WTC11 (cell line): ENCODE data around the gene ZNF343. TPM values are rescaled to one million over a fixed set of nuclear protein-coding genes. Genes with fewer than 3 reads are reported as not detected.
A peak's percentile ranks its signal among the peaks of the same experiment; 100 is the strongest.

Experiments
- ATAC-seq: fragments of 200-7000 bp; cut with Tn5 transposase; 2 replicates; pipeline ENCODE4 v1.10.0; 2021; ENCODE audit warnings: mild to moderate bottlenecking, moderate library complexity
- CTCF ChIA-PET: fragments of 300-600 bp; sonication (Branson Sonifier 250); formaldehyde crosslinking; loops from one replicate; lab custom pipeline; 2021; ENCODE audit warnings: antibody characterized with exemption; lab: Charles Lee
- POLR2A ChIA-PET: fragments of 350-600 bp; sonication (Branson Sonifier 250); formaldehyde crosslinking; loops from one replicate; lab custom pipeline; 2021; ENCODE audit warnings: antibody characterized with exemption; lab: Charles Lee
- DNase-seq: peaks from one replicate; pipeline ENCODE4 v3.0.0; 2021; ENCODE audit warnings: low spot score
- H3K27ac Mint-ChIP-seq: 2 replicates; pipeline ENCODE4 v1.8.0; 2021; ENCODE audit warnings: mixed read lengths
- H3K27me3 Mint-ChIP-seq: 2 replicates; pipeline ENCODE4 v1.8.0; 2021; ENCODE audit warnings: low read depth, mild to moderate bottlenecking, moderate library complexity, mixed read lengths
- H3K36me3 Mint-ChIP-seq: 2 replicates; pipeline ENCODE4 v1.8.0; 2021; ENCODE audit warnings: mixed read lengths
- H3K4me1 Mint-ChIP-seq: 2 replicates; pipeline ENCODE4 v1.8.0; 2022; ENCODE audit warnings: mixed read lengths
- H3K4me3 Mint-ChIP-seq: 2 replicates; pipeline ENCODE4 v1.8.0; 2021; ENCODE audit warnings: mild to moderate bottlenecking, moderate library complexity, mixed read lengths
- H3K9me3 Mint-ChIP-seq: 2 replicates; pipeline ENCODE4 v1.8.0; 2021; ENCODE audit warnings: mixed read lengths
- CBFB ChIP-seq: sonication (generic); formaldehyde crosslinking; IDR thresholded peaks from 2 replicates; pipeline ENCODE4 v1.8.1; 2022; ENCODE audit warnings: mild to moderate bottlenecking, low read depth, missing genetic modification reagents
- CREM ChIP-seq: sonication (generic); formaldehyde crosslinking; IDR thresholded peaks from 2 replicates; pipeline ENCODE4 v1.8.1; 2022; ENCODE audit warnings: mild to moderate bottlenecking, missing genetic modification reagents, moderate library complexity
- CTCF ChIP-seq: fragments of 200-600 bp; IDR thresholded peaks from 2 replicates; pipeline ENCODE4 v1.8.0; 2022; ENCODE audit warnings: antibody characterized with exemption
- ETV6 ChIP-seq: sonication (generic); formaldehyde crosslinking; IDR thresholded peaks from 2 replicates; pipeline ENCODE4 v1.8.1; 2022; ENCODE audit warnings: mild to moderate bottlenecking, missing genetic modification reagents
- FOXJ3 ChIP-seq: sonication (generic); formaldehyde crosslinking; IDR thresholded peaks from 2 replicates; pipeline ENCODE4 v1.9.0; 2021; ENCODE audit warnings: missing genetic modification reagents, mild to moderate bottlenecking, borderline replicate concordance
- FOXK1 ChIP-seq: sonication (generic); formaldehyde crosslinking; IDR thresholded peaks from 2 replicates; pipeline ENCODE4 v1.8.0; 2022; ENCODE audit warnings: mild to moderate bottlenecking, moderate library complexity, missing genetic modification reagents
- GABPB1 ChIP-seq: sonication (generic); formaldehyde crosslinking; IDR thresholded peaks from 2 replicates; pipeline ENCODE4 v1.8.1; 2023; ENCODE audit warnings: mild to moderate bottlenecking, missing genetic modification reagents
- GRHL2 ChIP-seq: fragments of 250-450 bp; sonication (Bioruptor Pico); IDR thresholded peaks from 2 replicates; pipeline ENCODE4 v1.8.0; 2022; ENCODE audit warnings: mild to moderate bottlenecking, moderate library complexity; ENCODE audit not compliant: insufficient replicate concordance, severe bottlenecking
- IRF1 ChIP-seq: sonication (generic); formaldehyde crosslinking; IDR thresholded peaks from 2 replicates; pipeline ENCODE4 v1.8.0; 2023; ENCODE audit warnings: missing genetic modification reagents
- KAT7 ChIP-seq: sonication (generic); formaldehyde crosslinking; IDR thresholded peaks from 2 replicates; pipeline ENCODE4 v1.8.1; 2023; ENCODE audit warnings: missing genetic modification reagents, mild to moderate bottlenecking, borderline replicate concordance
- NFE2L1 ChIP-seq: sonication (generic); formaldehyde crosslinking; IDR thresholded peaks from 2 replicates; pipeline ENCODE4 v1.8.1; 2023; ENCODE audit warnings: missing genetic modification reagents
- NR3C1 ChIP-seq: sonication (generic); formaldehyde crosslinking; conservative IDR thresholded peaks from 2 replicates; pipeline ENCODE4 v1.8.1; 2023; ENCODE audit warnings: low read depth, mild to moderate bottlenecking, missing genetic modification reagents
- OVOL2 ChIP-seq: fragments of 250-450 bp; sonication (Bioruptor Pico); IDR thresholded peaks from 2 replicates; pipeline ENCODE4 v1.9.0; 2021; ENCODE audit warnings: mild to moderate bottlenecking, borderline replicate concordance
- RORB ChIP-seq: fragments of 250-450 bp; sonication (Bioruptor Pico); IDR thresholded peaks from 2 replicates; pipeline ENCODE4 v1.9.0; 2021; ENCODE audit warnings: mild to moderate bottlenecking
- TEAD1 ChIP-seq: sonication (generic); formaldehyde crosslinking; IDR thresholded peaks from 2 replicates; pipeline ENCODE4 v1.8.0; 2022; ENCODE audit warnings: mild to moderate bottlenecking, missing genetic modification reagents
- ZNF219 ChIP-seq: sonication (generic); formaldehyde crosslinking; IDR thresholded peaks from 2 replicates; pipeline ENCODE4 v1.8.0; 2023; ENCODE audit warnings: missing genetic modification reagents, mild to moderate bottlenecking, borderline replicate concordance
- ZNF317 ChIP-seq: sonication (generic); formaldehyde crosslinking; IDR thresholded peaks from 2 replicates; pipeline ENCODE4 v1.8.1; 2023; ENCODE audit warnings: low read depth, mild to moderate bottlenecking, moderate library complexity, missing genetic modification reagents, borderline replicate concordance
- ZNF396 ChIP-seq: fragments of 250-450 bp; sonication (Bioruptor Pico); IDR thresholded peaks from 2 replicates; pipeline ENCODE4 v1.8.0; 2021; ENCODE audit warnings: mild to moderate bottlenecking, moderate library complexity, borderline replicate concordance
- ZNF423 ChIP-seq: fragments of 250-450 bp; sonication (Bioruptor Pico); IDR thresholded peaks from 2 replicates; pipeline ENCODE4 v2.1.2; 2022; ENCODE audit warnings: mild to moderate bottlenecking, moderate library complexity
- total RNA-seq: library from RNA; stranded (reverse); gene quantifications from 3 replicates; pipeline ENCODE4 v1.2.3, GENCODE V29; 2021
- TF ChIP-seq, protein P1 (sequence below): sonication (generic); formaldehyde crosslinking; conservative IDR thresholded peaks from 2 replicates; pipeline ENCODE4 v1.8.1; 2023; ENCODE audit warnings: mild to moderate bottlenecking, low read depth, missing genetic modification reagents, moderate library complexity

ZNF343 gene
- total RNA-seq, 1 experiment from 2014 or later = 7.6 TPM

- H3K4me3 Mint-ChIP-seq = peak overlapping the region; percentile 99; the same call in 1 of the 2 replicates
- no peak for TF ChIP-seq ZNF423
- no peak for TF ChIP-seq ZNF317 (CRISPR knock-in tag)
- TF ChIP-seq NR3C1 (CRISPR knock-in tag) = no peak
- TF ChIP-seq GRHL2 (CRISPR knock-in tag) = no peak
- TF ChIP-seq RORB = no peak
- TF ChIP-seq CREM (CRISPR knock-in tag) = no peak
- DNase-seq (no peak), ATAC-seq (no peak)
- peaks cover 30% of the 10 kb centered on the region for H3K4me1 Mint-ChIP-seq
- POLR2A ChIA-PET = no interaction called here
- peaks cover 76% of the 10 kb centered on the region for H3K36me3 Mint-ChIP-seq
- H3K27me3 Mint-ChIP-seq = no peaks in the 10 kb centered on the region; the same call in 1 of the 2 replicates
- no peaks in the 10 kb centered on the region for H3K9me3 Mint-ChIP-seq
- CTCF ChIA-PET = no interaction called here
- peak overlapping the region; percentile 10; the same call in 1 of the 2 replicates for H3K27ac Mint-ChIP-seq
Measured at GRCh38 chr20:2467412-2467811, 41.3 kb downstream of the ZNF343 start.

DNA sequence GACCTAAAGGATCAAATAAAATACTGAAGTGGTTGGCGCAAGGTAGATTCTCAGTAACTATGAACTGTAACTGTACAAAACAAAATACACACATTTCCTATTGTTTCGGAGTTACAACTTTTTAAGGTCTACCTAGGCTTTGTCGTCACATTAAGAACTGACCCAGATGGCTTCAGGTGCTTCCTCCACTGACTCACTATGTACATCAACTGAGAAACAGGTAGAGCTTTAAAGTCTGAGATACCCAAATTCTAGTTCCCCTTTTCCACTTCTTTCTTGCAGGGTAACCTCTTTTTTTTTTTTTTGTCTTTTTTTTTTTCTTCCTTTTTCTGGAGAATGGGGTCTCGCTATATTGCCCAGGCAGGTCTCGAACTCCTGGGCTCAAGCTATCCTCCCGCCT lies 43.6 kb downstream of the ZNF343 start:
- Mint-ChIP-seq H3K36me3 (peaks cover 94% of the 10 kb centered on the region), H3K4me1 (peaks cover 24% of the 10 kb centered on the region), H3K27ac (no peak overlapping the region), H3K9me3 (no peaks in the 10 kb centered on the region), H3K27me3 (no peaks in the 10 kb centered on the region; the same call in 1 of the 2 replicates), H3K4me3 (no peak overlapping the region)
- ATAC-seq (no peak), DNase-seq (no peak)
- ChIA-PET CTCF (interaction anchor here (1.0 kb wide), 1 partner anchor 13 kb away, joined by 6 read pairs; no protein-coding TSS in a partner anchor), POLR2A (no interaction called here)
- TF ChIP-seq ZNF396 (CRISPR knock-in tag) = no peak

- Mint-ChIP-seq H3K27ac (no peak overlapping the region), H3K9me3 (peaks cover 3% of the 10 kb centered on the region; the same call in 1 of the 2 replicates), H3K36me3 (peaks cover 91% of the 10 kb centered on the region), H3K4me1 (peaks cover 15% of the 10 kb centered on the region), H3K27me3 (no peaks in the 10 kb centered on the region), H3K4me3 (no peak overlapping the region)
- POLR2A ChIA-PET = no interaction called here
- TF ChIP-seq FOXK1 (CRISPR knock-in tag) (no peak), RORB (no peak), OVOL2 (CRISPR knock-in tag) (no peak), ETV6 (CRISPR knock-in tag) (no peak), TEAD1 (CRISPR knock-in tag) (no peak), CTCF (no peak), KAT7 (CRISPR knock-in tag) (no peak)
- CTCF ChIA-PET = no interaction called here
- no peak for DNase-seq
- no peak; the same call in 1 of the 2 replicates for ATAC-seq
Measured at GRCh38 chr20:2463616-2464365, 44.9 kb downstream of the ZNF343 start.

DNA sequence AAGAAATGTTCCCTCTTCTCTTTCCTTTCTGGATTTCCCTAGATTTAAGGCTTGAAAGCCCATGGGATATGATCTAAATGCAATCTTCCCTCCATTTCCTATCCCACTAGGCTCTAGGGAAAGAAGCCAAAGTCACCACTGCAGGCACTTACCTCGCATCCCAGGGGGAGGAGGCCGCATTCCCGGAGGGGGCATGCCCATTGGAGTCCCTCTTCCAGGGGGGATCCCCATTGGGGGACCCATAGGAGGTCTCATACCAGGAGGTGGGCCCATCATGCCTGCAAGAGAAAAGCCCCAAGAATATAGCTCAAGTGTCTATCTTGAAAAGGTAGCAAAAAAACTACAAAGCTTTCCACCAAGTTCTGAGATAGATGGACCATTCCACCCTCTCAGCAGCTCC lies 46.2 kb downstream of the ZNF343 start:
- no peak for ATAC-seq
- Mint-ChIP-seq H3K4me1 (peaks cover 2% of the 10 kb centered on the region), H3K27ac (no peak overlapping the region), H3K4me3 (no peak overlapping the region), H3K36me3 (peaks cover 81% of the 10 kb centered on the region), H3K9me3 (peaks cover 3% of the 10 kb centered on the region; the same call in 1 of the 2 replicates), H3K27me3 (no peaks in the 10 kb centered on the region)
- TF ChIP-seq ZNF219 (CRISPR knock-in tag) = no peak
- no peak for TF ChIP-seq GABPB1 (CRISPR knock-in tag)
- TF ChIP-seq, protein P1, sequence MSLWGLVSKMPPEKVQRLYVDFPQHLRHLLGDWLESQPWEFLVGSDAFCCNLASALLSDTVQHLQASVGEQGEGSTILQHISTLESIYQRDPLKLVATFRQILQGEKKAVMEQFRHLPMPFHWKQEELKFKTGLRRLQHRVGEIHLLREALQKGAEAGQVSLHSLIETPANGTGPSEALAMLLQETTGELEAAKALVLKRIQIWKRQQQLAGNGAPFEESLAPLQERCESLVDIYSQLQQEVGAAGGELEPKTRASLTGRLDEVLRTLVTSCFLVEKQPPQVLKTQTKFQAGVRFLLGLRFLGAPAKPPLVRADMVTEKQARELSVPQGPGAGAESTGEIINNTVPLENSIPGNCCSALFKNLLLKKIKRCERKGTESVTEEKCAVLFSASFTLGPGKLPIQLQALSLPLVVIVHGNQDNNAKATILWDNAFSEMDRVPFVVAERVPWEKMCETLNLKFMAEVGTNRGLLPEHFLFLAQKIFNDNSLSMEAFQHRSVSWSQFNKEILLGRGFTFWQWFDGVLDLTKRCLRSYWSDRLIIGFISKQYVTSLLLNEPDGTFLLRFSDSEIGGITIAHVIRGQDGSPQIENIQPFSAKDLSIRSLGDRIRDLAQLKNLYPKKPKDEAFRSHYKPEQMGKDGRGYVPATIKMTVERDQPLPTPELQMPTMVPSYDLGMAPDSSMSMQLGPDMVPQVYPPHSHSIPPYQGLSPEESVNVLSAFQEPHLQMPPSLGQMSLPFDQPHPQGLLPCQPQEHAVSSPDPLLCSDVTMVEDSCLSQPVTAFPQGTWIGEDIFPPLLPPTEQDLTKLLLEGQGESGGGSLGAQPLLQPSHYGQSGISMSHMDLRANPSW (CRISPR knock-in tag) = no peak
- no peak for TF ChIP-seq ZNF396 (CRISPR knock-in tag)
- no peak for TF ChIP-seq CBFB (CRISPR knock-in tag)
- no peak for TF ChIP-seq NFE2L1 (CRISPR knock-in tag)
- no peak for TF ChIP-seq IRF1
- no peak for TF ChIP-seq FOXJ3
- DNase-seq = no peak
- ChIA-PET CTCF (no interaction called here), POLR2A (no interaction called here)
